Activated CD8-positive, alpha-beta T cell treated with anti-CD3 and anti-CD28 coated beads, Interleukin-2, amount 10 ng/mL, durations not matched to agents 7 days and 5 days (primary cell): ENCODE data around the gene MTUS2. TPM values are rescaled to one million over a fixed set of nuclear protein-coding genes. Genes with fewer than 3 reads are reported as not detected.

ENCODE experiments used
- ATAC-seq: fragments of 150-1000 bp; cut with Tn5 transposase; one replicate; pipeline ENCODE4 v1.10.0; 2021; ENCODE audit warnings: moderate library complexity
- CTCF ChIA-PET: fragments of 350-600 bp; sonication (Branson Sonifier 250); formaldehyde crosslinking; loops from one replicate; lab custom pipeline; 2021; ENCODE audit warnings: antibody characterized with exemption; lab: Charles Lee
- POLR2A ChIA-PET: fragments of 350-600 bp; sonication (Branson Sonifier 250); formaldehyde crosslinking; loops from one replicate; lab custom pipeline; 2021; ENCODE audit warnings: antibody characterized with exemption; lab: Charles Lee
- DNase-seq: peaks from one replicate; pipeline ENCODE4 v3.0.0-alpha.2; 2020
- H3K27ac Mint-ChIP-seq: one replicate; pipeline ENCODE4 v1.8.0; 2021; ENCODE audit warnings: mild to moderate bottlenecking, mixed read lengths
- H3K27me3 Mint-ChIP-seq: one replicate; pipeline ENCODE4 v1.8.0; 2021; ENCODE audit warnings: low read depth, mixed read lengths
- H3K36me3 Mint-ChIP-seq: one replicate; pipeline ENCODE4 v1.8.0; 2021; ENCODE audit warnings: low read depth, mixed read lengths
- H3K4me1 Mint-ChIP-seq: one replicate; pipeline ENCODE4 v1.8.0; 2021; ENCODE audit warnings: low read depth, mixed read lengths
- H3K4me3 Mint-ChIP-seq: one replicate; pipeline ENCODE4 v1.8.0; 2021; ENCODE audit warnings: mild to moderate bottlenecking, mixed read lengths
- H3K9me3 Mint-ChIP-seq: one replicate; pipeline ENCODE4 v1.8.0; 2022; ENCODE audit warnings: mixed read lengths; ENCODE audit not compliant: insufficient read depth
- total RNA-seq, 2 experiments: library from RNA; stranded (reverse); gene quantifications; one replicate each; pipeline ENCODE4 v1.2.3, GENCODE V29; 2021

The MTUS2 gene
- total RNA-seq, 2 experiments from 2014 or later: not detected

DNA sequence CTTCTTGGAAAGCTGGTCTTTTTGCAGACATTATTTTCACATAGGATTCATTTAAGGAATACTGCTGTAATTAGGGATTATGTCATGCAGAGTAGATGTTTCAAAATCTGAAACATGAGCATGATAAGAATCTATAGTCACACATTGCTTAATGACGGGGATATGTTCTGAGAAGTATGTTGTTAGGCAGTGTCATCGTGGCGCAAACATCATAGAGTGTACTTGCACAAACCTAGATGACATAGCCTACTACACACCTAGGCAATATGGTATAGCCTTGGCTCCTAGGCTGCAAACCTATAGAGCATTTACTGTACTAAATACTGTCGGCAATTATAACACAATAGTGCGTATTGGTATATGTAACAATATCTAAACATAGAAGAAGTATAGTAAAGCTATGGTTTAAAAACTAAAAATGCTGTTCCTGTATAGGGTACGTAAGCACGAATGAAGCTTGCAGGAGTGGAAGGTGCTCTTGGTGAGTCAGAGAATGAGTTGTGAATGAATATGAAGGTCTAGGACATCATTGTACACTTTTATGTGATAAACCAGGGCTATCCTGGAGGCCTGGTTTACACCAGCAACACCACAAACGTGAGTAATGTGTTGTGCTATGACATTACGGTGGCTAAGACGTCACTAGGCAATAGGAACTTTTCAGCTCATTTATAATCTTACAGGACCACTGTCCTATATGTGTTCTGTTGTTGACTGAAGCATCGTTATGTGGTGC lies 283.1 kb downstream of the MTUS2 start:
- no peak overlapping the region for H3K27ac Mint-ChIP-seq
- ChIA-PET CTCF (no interaction called here), POLR2A (no interaction called here)
- peaks cover 4% of the 10 kb centered on the region for H3K9me3 Mint-ChIP-seq
- H3K4me1 Mint-ChIP-seq: no peaks in the 10 kb centered on the region
- DNase-seq (no peak), ATAC-seq (no peak)
- H3K27me3 Mint-ChIP-seq: no peaks in the 10 kb centered on the region
- no peaks in the 10 kb centered on the region for H3K36me3 Mint-ChIP-seq
- H3K4me3 Mint-ChIP-seq: no peak overlapping the region

DNA sequence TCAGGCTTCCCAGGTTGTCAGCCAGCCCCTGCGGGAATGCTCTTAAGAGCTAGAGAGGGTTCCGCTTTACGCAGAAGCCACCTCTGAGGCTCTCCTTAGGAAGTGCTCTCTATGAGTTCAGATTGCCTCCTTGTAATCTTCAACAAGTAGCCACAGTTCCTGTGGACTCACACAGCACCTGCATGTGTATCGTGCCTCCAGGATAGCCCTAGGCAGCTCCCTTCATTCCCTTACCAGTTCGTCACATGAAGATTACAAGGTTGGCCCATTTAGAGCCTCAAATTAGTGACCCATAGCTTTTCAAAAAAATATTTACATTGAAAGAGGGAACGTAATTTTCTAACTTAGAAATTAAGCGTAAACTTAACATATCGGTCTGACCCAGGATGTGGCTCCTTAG lies 284.3 kb downstream of the MTUS2 start:
- no peak overlapping the region for H3K4me3 Mint-ChIP-seq
- DNase-seq: no peak
- H3K36me3 Mint-ChIP-seq: no peaks in the 10 kb centered on the region
- no peak overlapping the region for H3K27ac Mint-ChIP-seq
- ChIA-PET POLR2A (no interaction called here), CTCF (no interaction called here)
- peaks cover 4% of the 10 kb centered on the region for H3K9me3 Mint-ChIP-seq
- H3K4me1 Mint-ChIP-seq: no peaks in the 10 kb centered on the region
- ATAC-seq: no peak
- H3K27me3 Mint-ChIP-seq: no peaks in the 10 kb centered on the region

- DNase-seq: no peak
- ATAC-seq: no peak
- peaks cover 2% of the 10 kb centered on the region for H3K9me3 Mint-ChIP-seq
- no peak overlapping the region for H3K4me3 Mint-ChIP-seq
- POLR2A ChIA-PET: no interaction called here
- H3K36me3 Mint-ChIP-seq: no peaks in the 10 kb centered on the region
- CTCF ChIA-PET: interaction anchor here (1.0 kb wide), 1 partner anchor 25 kb away, joined by 3 read pairs; no protein-coding TSS in a partner anchor
- H3K4me1 Mint-ChIP-seq: no peaks in the 10 kb centered on the region
- H3K27me3 Mint-ChIP-seq: no peaks in the 10 kb centered on the region
- H3K27ac Mint-ChIP-seq: no peak overlapping the region
Measured at GRCh38 chr13:29105779-29106178, 285.6 kb downstream of the MTUS2 start.

DNA sequence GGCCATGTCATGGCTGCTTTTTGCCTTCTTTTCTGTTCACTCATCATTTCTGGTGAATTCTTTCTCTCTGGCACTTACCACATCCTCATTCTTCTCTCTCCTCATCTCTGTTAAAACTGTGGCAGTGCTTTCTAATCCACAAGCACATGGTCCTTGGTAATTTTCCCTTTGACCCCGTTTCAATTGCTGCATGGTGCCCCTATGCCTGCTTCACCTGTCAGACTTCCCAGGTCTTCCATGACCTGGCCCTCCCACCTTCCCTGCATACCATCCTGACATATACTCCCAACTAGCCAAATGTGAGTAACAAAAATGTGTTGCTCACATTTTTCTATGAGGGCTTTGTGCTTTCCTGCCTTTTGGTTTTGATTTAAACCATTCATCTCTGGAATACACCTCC lies 286.5 kb downstream of the MTUS2 start:
- ChIA-PET CTCF (no interaction called here), POLR2A (no interaction called here)
- no peak overlapping the region for H3K27ac Mint-ChIP-seq
- H3K27me3 Mint-ChIP-seq: no peaks in the 10 kb centered on the region
- no peaks in the 10 kb centered on the region for H3K36me3 Mint-ChIP-seq
- H3K9me3 Mint-ChIP-seq: no peaks in the 10 kb centered on the region
- no peak for DNase-seq
- ATAC-seq: no peak
- no peaks in the 10 kb centered on the region for H3K4me1 Mint-ChIP-seq
- no peak overlapping the region for H3K4me3 Mint-ChIP-seq

- Mint-ChIP-seq H3K27me3 (no peaks in the 10 kb centered on the region), H3K9me3 (no peaks in the 10 kb centered on the region), H3K36me3 (no peaks in the 10 kb centered on the region), H3K4me1 (no peaks in the 10 kb centered on the region), H3K27ac (no peak overlapping the region), H3K4me3 (no peak overlapping the region)
- no peak for DNase-seq
- ChIA-PET POLR2A (no interaction called here), CTCF (no interaction called here)
- ATAC-seq: no peak
Measured at GRCh38 chr13:29108068-29108786, 288.1 kb downstream of the MTUS2 start.

DNA sequence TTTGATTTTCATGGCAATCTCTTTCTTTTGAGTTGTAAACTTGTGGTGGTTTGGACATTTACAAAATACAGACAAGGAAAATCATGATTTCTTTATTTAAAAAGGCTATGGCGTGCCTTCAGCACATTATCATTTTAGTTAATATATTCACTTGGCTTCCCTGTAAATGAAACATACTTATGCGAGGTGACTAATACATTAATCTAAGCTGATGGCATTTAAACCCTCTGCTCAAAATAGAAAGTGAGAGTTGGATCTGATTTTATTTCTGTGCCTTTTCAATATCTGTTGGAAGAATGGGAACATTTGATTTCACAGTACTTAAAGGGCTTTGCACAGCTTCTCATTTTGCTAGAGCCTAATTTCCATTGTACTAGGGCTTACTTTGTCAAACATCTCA lies 289.8 kb downstream of the MTUS2 start:
- Mint-ChIP-seq H3K9me3 (no peaks in the 10 kb centered on the region), H3K4me3 (no peak overlapping the region), H3K4me1 (no peaks in the 10 kb centered on the region), H3K27ac (no peak overlapping the region), H3K36me3 (no peaks in the 10 kb centered on the region), H3K27me3 (no peaks in the 10 kb centered on the region)
- CTCF ChIA-PET: no interaction called here
- ATAC-seq (no peak), DNase-seq (no peak)
- POLR2A ChIA-PET: no interaction called here

DNA sequence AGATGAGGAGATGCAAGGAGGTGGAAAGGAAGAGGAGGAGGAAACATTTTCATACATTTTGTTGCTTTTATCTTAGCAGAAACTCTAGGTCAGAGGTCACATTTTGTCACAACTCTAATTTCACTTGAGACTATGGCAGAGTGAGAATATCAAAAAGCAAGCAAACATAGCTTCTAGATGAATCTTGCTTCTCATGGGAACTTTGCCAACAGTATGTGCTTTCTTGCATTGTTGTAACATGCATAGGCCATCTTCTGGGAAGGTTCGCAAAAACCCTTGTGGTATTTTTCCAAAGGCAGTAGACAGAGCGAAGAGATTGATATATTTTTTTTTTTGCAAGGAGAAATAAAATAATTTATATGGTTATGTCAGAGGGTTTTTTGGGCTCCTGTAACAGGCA lies 291.3 kb downstream of the MTUS2 start:
- Mint-ChIP-seq H3K4me3 (no peak overlapping the region), H3K9me3 (no peaks in the 10 kb centered on the region), H3K27me3 (no peaks in the 10 kb centered on the region), H3K27ac (no peak overlapping the region), H3K4me1 (no peaks in the 10 kb centered on the region), H3K36me3 (no peaks in the 10 kb centered on the region)
- POLR2A ChIA-PET: no interaction called here
- no peak for ATAC-seq
- no peak for DNase-seq
- CTCF ChIA-PET: no interaction called here

- DNase-seq (no peak), ATAC-seq (no peak)
- Mint-ChIP-seq H3K27ac (no peak overlapping the region), H3K27me3 (no peaks in the 10 kb centered on the region), H3K36me3 (no peaks in the 10 kb centered on the region), H3K4me1 (no peaks in the 10 kb centered on the region), H3K9me3 (no peaks in the 10 kb centered on the region), H3K4me3 (no peak overlapping the region)
- ChIA-PET POLR2A (no interaction called here), CTCF (no interaction called here)
Measured at GRCh38 chr13:29115842-29116241, 295.7 kb downstream of the MTUS2 start.

DNA sequence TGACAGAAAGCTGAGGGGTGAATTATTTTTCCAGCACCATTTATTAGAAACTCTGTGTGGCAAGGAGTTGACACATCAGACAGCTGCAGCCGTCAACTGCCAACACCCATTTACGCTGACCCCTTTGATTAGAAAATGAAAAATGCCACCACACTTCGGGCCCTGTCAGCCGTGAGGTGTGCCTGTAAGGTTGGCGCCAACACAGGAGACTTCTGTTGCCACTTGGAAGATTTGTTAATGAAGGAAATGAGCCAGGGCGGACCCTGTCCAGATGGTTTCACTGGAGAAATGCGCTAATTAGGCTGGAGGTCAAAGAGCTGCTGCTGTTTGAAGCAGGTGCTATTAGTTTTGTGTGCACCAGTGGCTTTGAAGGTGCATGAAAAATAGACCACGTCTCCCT lies 297.5 kb downstream of the MTUS2 start:
- ATAC-seq (no peak), DNase-seq (no peak)
- CTCF ChIA-PET: no interaction called here
- no peaks in the 10 kb centered on the region for H3K36me3 Mint-ChIP-seq
- no peaks in the 10 kb centered on the region for H3K9me3 Mint-ChIP-seq
- no peaks in the 10 kb centered on the region for H3K27me3 Mint-ChIP-seq
- H3K4me1 Mint-ChIP-seq: no peaks in the 10 kb centered on the region
- POLR2A ChIA-PET: no interaction called here
- H3K27ac Mint-ChIP-seq: no peak overlapping the region
- H3K4me3 Mint-ChIP-seq: no peak overlapping the region

DNA sequence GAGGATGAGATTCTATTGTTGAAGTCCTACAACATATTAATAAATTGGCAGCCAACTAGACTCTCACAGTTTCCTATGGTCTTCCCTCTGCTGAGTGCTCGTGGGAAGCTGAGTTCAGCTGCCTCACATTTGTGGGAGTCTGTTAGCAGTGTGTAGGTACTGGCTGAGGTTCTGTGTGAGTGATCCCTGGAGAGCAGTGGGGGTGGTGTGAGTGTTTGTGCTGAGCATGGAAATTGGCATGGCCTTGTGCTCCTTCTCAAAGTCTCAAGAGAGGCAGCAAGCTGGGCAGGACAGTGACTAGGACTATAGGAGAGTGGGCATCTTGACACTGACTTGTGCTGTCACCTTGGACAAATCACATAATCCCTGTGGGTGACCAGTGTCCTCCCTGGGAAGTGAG lies 298.3 kb downstream of the MTUS2 start:
- no peaks in the 10 kb centered on the region for H3K4me1 Mint-ChIP-seq
- DNase-seq (no peak), ATAC-seq (no peak)
- CTCF ChIA-PET: no interaction called here
- H3K27ac Mint-ChIP-seq: no peak overlapping the region
- no peaks in the 10 kb centered on the region for H3K27me3 Mint-ChIP-seq
- POLR2A ChIA-PET: no interaction called here
- no peak overlapping the region for H3K4me3 Mint-ChIP-seq
- H3K9me3 Mint-ChIP-seq: no peaks in the 10 kb centered on the region
- H3K36me3 Mint-ChIP-seq: no peaks in the 10 kb centered on the region

- H3K36me3 Mint-ChIP-seq: no peaks in the 10 kb centered on the region
- no peak overlapping the region for H3K27ac Mint-ChIP-seq
- CTCF ChIA-PET: no interaction called here
- H3K4me3 Mint-ChIP-seq: no peak overlapping the region
- H3K4me1 Mint-ChIP-seq: no peaks in the 10 kb centered on the region
- no peak for DNase-seq
- POLR2A ChIA-PET: interaction anchor here (0.5 kb wide), 1 partner anchor 232 kb away, joined by 3 read pairs; no protein-coding TSS in a partner anchor
- H3K27me3 Mint-ChIP-seq: no peaks in the 10 kb centered on the region
- no peak for ATAC-seq
- no peaks in the 10 kb centered on the region for H3K9me3 Mint-ChIP-seq
Measured at GRCh38 chr13:29125191-29125933, 305.2 kb downstream of the MTUS2 start.

DNA sequence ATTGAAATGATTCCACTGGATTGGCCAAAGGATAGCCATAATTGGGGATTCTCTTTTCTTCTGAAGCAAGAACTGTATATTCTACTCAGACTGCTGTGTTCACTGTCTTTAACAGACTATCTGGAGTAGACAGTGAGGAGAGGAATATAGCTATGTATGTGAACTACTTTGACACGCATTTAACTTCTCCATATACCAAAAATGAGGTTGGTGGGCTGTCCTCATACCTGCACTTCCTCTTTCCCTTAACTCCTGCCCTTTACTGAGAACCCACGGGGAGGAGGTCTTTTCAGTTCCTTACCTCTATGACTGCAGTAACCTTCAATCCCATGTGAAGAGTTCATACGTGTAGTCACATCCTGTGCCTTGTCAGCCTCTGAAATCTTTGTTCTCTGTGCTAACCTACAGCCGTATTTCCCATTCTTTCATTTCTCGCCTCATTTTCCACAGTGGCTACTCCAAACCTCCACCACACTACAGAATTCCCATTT lies 305.8 kb downstream of the MTUS2 start:
- POLR2A ChIA-PET: interaction anchor here (0.5 kb wide), 1 partner anchor 233 kb away, joined by 3 read pairs; no protein-coding TSS in a partner anchor
- Mint-ChIP-seq H3K4me1 (no peaks in the 10 kb centered on the region), H3K27ac (no peak overlapping the region), H3K36me3 (no peaks in the 10 kb centered on the region), H3K27me3 (no peaks in the 10 kb centered on the region), H3K9me3 (no peaks in the 10 kb centered on the region), H3K4me3 (no peak overlapping the region)
- no peak for ATAC-seq
- DNase-seq: no peak
- CTCF ChIA-PET: no interaction called here
